Sigmoid colon (tissue), 7 donors: ENCODE results near the gene TYMP. TPM values are rescaled to one million over a fixed set of nuclear protein-coding genes. Genes with fewer than 3 reads are reported as not detected.

Experiments
- DNase-seq: peaks from one replicate; pipeline ENCODE4 v3.0.0-alpha.2; 2019
- H3K27ac ChIP-seq, 4 donors: fragments of 200-600 bp; sonication (generic); one replicate each; pipeline ENCODE4 v1.5.1; 2016 to 2019; ENCODE audit warnings: mild to moderate bottlenecking in 1 of 4
- H3K27me3 ChIP-seq, 3 donors: fragments of 200-600 bp; sonication (generic); one replicate each; pipeline ENCODE4 v1.5.1; 2019; ENCODE audit warnings: mild to moderate bottlenecking in 1 of 3
- H3K36me3 ChIP-seq, 4 donors: fragments of 200-600 bp; sonication (generic); one replicate each; pipeline ENCODE4 v1.5.1; 2016 to 2019
- H3K4me1 ChIP-seq, 4 donors: fragments of 200-600 bp; sonication (generic); one replicate each; pipeline ENCODE4 v1.5.1; 2017 to 2019
- H3K4me3 ChIP-seq, 4 donors: fragments of 200-600 bp; sonication (generic); one replicate each; pipeline ENCODE4 v1.5.1; 2017 to 2019; ENCODE audit warnings: mild to moderate bottlenecking in 2 of 4, moderate library complexity in 1 of 4
- H3K9me3 ChIP-seq, 4 donors: fragments of 200-600 bp in 3 of 4; sonication (generic) in 3 of 4; one replicate each; pipeline versions ENCODE4 v1.5.1 to v1.6.1; 2013 to 2019
- CTCF ChIP-seq, 4 experiments: fragments of 450-650 bp in 3 of 4; fragments of 200-600 bp in 1 of 4; IDR thresholded peaks; one replicate each; pipeline ENCODE4 v1.5.1; 2016 to 2019; ENCODE audit warnings: antibody characterized with exemption in 4 of 4, mild to moderate bottlenecking in 3 of 4, moderate library complexity in 2 of 4
- EP300 ChIP-seq, 4 donors: sonication (generic); formaldehyde crosslinking; IDR thresholded peaks; one replicate each; pipeline ENCODE4 v1.6.1; 2017; ENCODE audit warnings: antibody characterized with exemption in 4 of 4
- POLR2A ChIP-seq, 2 donors: fragments of 450-650 bp; IDR thresholded peaks; one replicate each; pipeline ENCODE4 v1.6.1; 2016; ENCODE audit warnings: antibody characterized with exemption in 2 of 2, mild to moderate bottlenecking in 2 of 2, moderate library complexity in 2 of 2
- POLR2AphosphoS5 ChIP-seq, 4 donors: sonication (generic); formaldehyde crosslinking; IDR thresholded peaks; one replicate each; pipeline ENCODE4 v1.6.1; 2017; ENCODE audit warnings: antibody characterized with exemption in 4 of 4
- WGBS, 2 donors: extraction: QIAGEN DNeasy Blood & Tissue Kit; methylation state at CpG; one replicate each; pipeline ENCODE4 v1.1.7; 2013; 5-methylcytosine and 5-hydroxymethylcytosine counted together
- intact Hi-C: fragments of 100-400 bp; cut with DNase I; formaldehyde crosslinking; loops from one replicate; pipeline ENCODE4 v1.15.1; 2023
- polyA plus RNA-seq, 3 donors: library from polyadenylated mRNA; stranded (reverse); fragments of 200-250 nt; gene quantifications; one replicate each; pipeline ENCODE4 v1.2.3, GENCODE V29; 2013
- total RNA-seq, 4 donors: library from RNA; depleted of rRNA; stranded (reverse); fragments of >200 nt; gene quantifications; one replicate each; pipeline ENCODE4 v1.1.0, GENCODE V29; 2016
- donor health status: healthy with polysubstance abuse.
- donor health status: Bipolar disorder and iron deficiency.
- donor health status: healthy.

Gene TYMP
- total and polyA plus RNA-seq, 7 donors: 17.4 to 169 (median 23.0) TPM

DNA sequence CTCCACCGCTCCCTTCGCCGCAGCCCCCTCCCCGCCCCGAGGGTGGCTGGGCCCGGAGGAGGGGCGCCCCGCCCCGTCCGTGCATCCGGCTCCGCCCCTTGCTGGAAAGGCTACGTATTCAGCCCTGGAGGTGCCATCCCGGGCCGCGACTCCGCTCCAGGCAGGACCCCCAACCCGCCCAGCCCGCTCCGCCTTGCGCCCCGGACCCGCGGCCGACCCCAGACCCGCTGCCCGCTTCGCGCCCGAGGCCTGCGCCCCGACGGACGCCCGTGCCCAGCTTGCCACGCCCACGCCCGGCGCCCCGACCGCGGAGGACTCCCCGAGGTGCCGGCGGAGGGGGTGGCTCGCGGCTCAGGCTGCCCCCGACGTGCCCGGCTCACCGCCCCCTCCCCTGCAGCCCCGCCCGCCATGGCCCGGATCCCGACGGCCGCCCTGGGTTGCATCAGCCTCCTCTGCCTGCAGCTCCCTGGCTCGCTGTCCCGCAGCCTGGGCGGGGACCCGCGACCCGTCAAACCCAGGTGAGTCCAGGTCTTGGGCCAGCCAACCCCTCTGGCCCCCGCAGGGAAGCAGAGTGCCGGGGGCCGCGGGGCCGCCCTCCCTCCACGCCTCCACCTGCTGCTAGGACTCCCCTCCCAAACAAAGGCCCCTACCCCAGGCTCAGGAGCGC is 48.2 kb downstream of the TYMP start, which contains the start of gene ADM2:
Gene ADM2 (plus strand): TSS at position 104 of the 667 bp plus-strand sequence. CDS start 305 bp downstream, at position 409.
- peaks cover 32 to 72% (median 54%) of the 10 kb centered on the region in 3 donors for H3K27me3 ChIP-seq

DNA sequence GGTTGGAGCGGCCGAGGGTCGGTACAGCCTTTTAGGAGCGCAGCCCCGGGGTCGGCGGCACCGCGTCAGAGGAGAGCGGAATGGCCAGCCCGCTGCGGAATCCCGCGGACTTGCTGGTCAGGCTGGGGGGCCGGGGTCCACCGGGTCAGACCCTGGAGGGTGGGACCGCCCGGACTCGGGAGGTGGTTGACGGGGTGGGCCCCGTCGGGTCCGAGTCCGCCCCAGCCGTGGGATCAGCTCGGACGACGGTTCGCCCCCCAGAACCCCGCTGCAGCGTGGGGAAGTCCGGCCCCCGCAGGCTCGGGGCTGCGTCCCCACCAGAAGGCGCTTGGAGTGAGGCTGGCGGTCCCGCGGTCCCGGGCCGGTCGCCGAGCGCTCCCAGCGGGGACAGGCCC is 48.8 kb downstream of the TYMP start:
- Histone ChIP-seq H3K36me3 (no peaks in the 10 kb centered on the region), H3K27ac (no peak overlapping the region), H3K27me3 (peaks cover 32 to 70% (median 54%) of the 10 kb centered on the region in 3 donors), H3K4me3 (peak overlapping the region in 3 of 4 donors; percentile 32 to 50 (median 34)), H3K9me3 (no peaks in the 10 kb centered on the region), H3K4me1 (peaks cover 0 to 16% (median 7%) of the 10 kb centered on the region in 4 donors)
- intact Hi-C loops: no loop called here
- TF ChIP-seq EP300 (IDR thresholded peaks at IDR 0.05) (no peak), POLR2A (IDR thresholded peaks at IDR 0.05) (no peak), CTCF (IDR thresholded peaks at IDR 0.05) (no peak), POLR2AphosphoS5 (IDR thresholded peaks at IDR 0.05) (no peak)
- no peak for DNase-seq
- WGBS, 2 donors: 3 to 4% methylated on average over 45 of the region's 45 CpGs

More for the DNA sequence above, 48.2 kb downstream of the TYMP start, which contains the start of gene ADM2:
- TF ChIP-seq POLR2A (IDR thresholded peaks at IDR 0.05) (no peak), POLR2AphosphoS5 (IDR thresholded peaks at IDR 0.05) (no peak), EP300 (IDR thresholded peaks at IDR 0.05) (no peak), CTCF (IDR thresholded peaks at IDR 0.05) (no peak)
- DNase-seq: no peak
- Histone ChIP-seq H3K36me3 (no peaks in the 10 kb centered on the region), H3K4me3 (peak within 1 kb of the TSS in 3 of 4 donors; percentile 32 to 50 (median 34)), H3K4me1 (peaks cover 0 to 16% (median 7%) of the 10 kb centered on the region in 4 donors), H3K9me3 (no peaks in the 10 kb centered on the region), H3K27ac (no peak within 1 kb of the TSS)
- intact Hi-C loops: no loop called here
- WGBS, 2 donors: 2 to 3% methylated on average over 70 of the region's 70 CpGs

DNA sequence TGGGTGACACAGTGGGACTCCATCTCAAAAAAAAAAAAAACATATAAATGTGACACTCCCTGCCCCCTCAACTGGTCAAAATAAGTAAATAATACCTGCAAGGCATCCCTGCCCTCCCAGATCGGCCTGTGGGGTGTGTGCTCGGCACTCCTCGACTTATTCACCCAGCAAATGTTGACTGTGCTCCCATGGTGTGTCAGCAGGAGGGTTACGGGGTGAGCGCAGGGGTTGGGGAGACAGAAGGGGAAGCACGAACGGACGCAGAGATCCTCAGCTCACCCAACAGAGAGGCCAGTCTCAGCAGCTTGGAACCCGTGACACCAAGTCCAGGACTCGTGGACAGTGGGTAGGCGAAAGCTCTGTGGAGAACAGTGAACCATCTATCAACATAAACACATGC is 50.1 kb downstream of the TYMP start:
- 64 to 68% methylated on average over 11 of the region's 11 CpGs for WGBS, 2 donors
- intact Hi-C loops: no loop called here
- Histone ChIP-seq H3K27ac (no peak overlapping the region), H3K4me1 (peaks cover 0 to 23% (median 14%) of the 10 kb centered on the region in 4 donors), H3K27me3 (peaks cover 32 to 63% (median 53%) of the 10 kb centered on the region in 3 donors), H3K4me3 (no peak overlapping the region), H3K9me3 (no peaks in the 10 kb centered on the region), H3K36me3 (no peaks in the 10 kb centered on the region)
- TF ChIP-seq CTCF (IDR thresholded peaks at IDR 0.05) (no peak), EP300 (IDR thresholded peaks at IDR 0.05) (no peak), POLR2A (IDR thresholded peaks at IDR 0.05) (no peak), POLR2AphosphoS5 (IDR thresholded peaks at IDR 0.05) (no peak)
- no peak for DNase-seq

GRCh38 chr22:50477923-50478322 is 51.9 kb downstream of the TYMP start:
- 93 to 94% methylated on average over 12 of the region's 12 CpGs for WGBS, 2 donors
- intact Hi-C loops: no loop called here
- TF ChIP-seq EP300 (IDR thresholded peaks at IDR 0.05): no peak
- no peak for TF ChIP-seq CTCF (IDR thresholded peaks at IDR 0.05)
- no peak for TF ChIP-seq POLR2AphosphoS5 (IDR thresholded peaks at IDR 0.05)
- no peak for TF ChIP-seq POLR2A (IDR thresholded peaks at IDR 0.05)
- Histone ChIP-seq H3K36me3 (no peaks in the 10 kb centered on the region), H3K9me3 (no peaks in the 10 kb centered on the region), H3K4me3 (no peak overlapping the region), H3K4me1 (peaks cover 0 to 37% (median 25%) of the 10 kb centered on the region in 4 donors), H3K27ac (no peak overlapping the region), H3K27me3 (peaks cover 28 to 45% (median 35%) of the 10 kb centered on the region in 3 donors)
- no peak for DNase-seq
